ENCODE measurements around the gene ENTPD8. TPM values are rescaled to one million over a fixed set of nuclear protein-coding genes. Genes with fewer than 3 reads are reported as not detected.

ENTPD8 gene
- total RNA-seq, 2 experiments from 2014 or later, result not detected

- Mint-ChIP-seq H3K27ac (no peak overlapping the region), H3K9me3 (no peaks in the 10 kb centered on the region), H3K27me3 (no peaks in the 10 kb centered on the region), H3K36me3 (ENCODE audit: low read depth) (no peaks in the 10 kb centered on the region), H3K4me1 (no peaks in the 10 kb centered on the region), H3K4me3 (no peak overlapping the region)
- POLR2A ChIA-PET, result no interaction called here
- CTCF ChIA-PET, result no interaction called here
- DNase-seq, result no peak
These were observed 7.2 kb downstream of the ENTPD8 start for GRCh38 chr9:137433916-137434431.

- ChIA-PET POLR2A (no interaction called here), CTCF (no interaction called here)
- Mint-ChIP-seq H3K4me1 (no peaks in the 10 kb centered on the region), H3K27ac (no peak overlapping the region), H3K36me3 (ENCODE audit: low read depth) (no peaks in the 10 kb centered on the region), H3K9me3 (no peaks in the 10 kb centered on the region), H3K4me3 (no peak overlapping the region), H3K27me3 (no peaks in the 10 kb centered on the region)
- DNase-seq, result no peak
These were observed 7.7 kb downstream of the ENTPD8 start for GRCh38 chr9:137433349-137433915.

- ChIA-PET CTCF (interaction anchor here (0.6 kb wide), 1 partner anchor 1150 kb away, joined by 5 read pairs; no protein-coding TSS in a partner anchor), POLR2A (no interaction called here)
- no peak overlapping the region for H3K4me3 Mint-ChIP-seq
- no peak overlapping the region for H3K27ac Mint-ChIP-seq
- no peaks in the 10 kb centered on the region for H3K4me1 Mint-ChIP-seq
- H3K36me3 Mint-ChIP-seq (ENCODE audit: low read depth), result no peaks in the 10 kb centered on the region
- no peaks in the 10 kb centered on the region for H3K9me3 Mint-ChIP-seq
- no peak for DNase-seq
- H3K27me3 Mint-ChIP-seq, result no peaks in the 10 kb centered on the region
These were observed 8.3 kb downstream of the ENTPD8 start for GRCh38 chr9:137432687-137433348.

GRCh38 chr9:137431416-137431931 is 9.7 kb downstream of the ENTPD8 start:
- ChIA-PET POLR2A (no interaction called here), CTCF (no interaction called here)
- Mint-ChIP-seq H3K4me1 (no peaks in the 10 kb centered on the region), H3K36me3 (ENCODE audit: low read depth) (no peaks in the 10 kb centered on the region), H3K27ac (no peak overlapping the region), H3K9me3 (no peaks in the 10 kb centered on the region), H3K27me3 (no peaks in the 10 kb centered on the region), H3K4me3 (no peak overlapping the region)
- DNase-seq, result no peak

- CTCF ChIA-PET, result no interaction called here
- no peak for DNase-seq
- no peak overlapping the region for H3K27ac Mint-ChIP-seq
These were observed 10.3 kb downstream of the ENTPD8 start for GRCh38 chr9:137430723-137431415.

GRCh38 chr9:137429974-137430722 is 11.0 kb downstream of the ENTPD8 start:
- no peaks in the 10 kb centered on the region for H3K9me3 Mint-ChIP-seq
- no peaks in the 10 kb centered on the region for H3K27me3 Mint-ChIP-seq
- H3K4me1 Mint-ChIP-seq, result no peaks in the 10 kb centered on the region
- H3K27ac Mint-ChIP-seq, result no peak overlapping the region
- no peak overlapping the region for H3K4me3 Mint-ChIP-seq
- POLR2A ChIA-PET, result no interaction called here
- no peak for DNase-seq
- CTCF ChIA-PET, result no interaction called here
- H3K36me3 Mint-ChIP-seq (ENCODE audit: low read depth), result no peaks in the 10 kb centered on the region

More at GRCh38 chr9:137430723-137431415, 10.3 kb downstream of the ENTPD8 start:
- H3K9me3 Mint-ChIP-seq, result no peaks in the 10 kb centered on the region
- H3K4me1 Mint-ChIP-seq, result no peaks in the 10 kb centered on the region
- POLR2A ChIA-PET, result no interaction called here
- H3K36me3 Mint-ChIP-seq (ENCODE audit: low read depth), result no peaks in the 10 kb centered on the region
- no peak overlapping the region for H3K4me3 Mint-ChIP-seq
- H3K27me3 Mint-ChIP-seq, result no peaks in the 10 kb centered on the region

- H3K27ac Mint-ChIP-seq, result no peak overlapping the region
- ChIA-PET POLR2A (no interaction called here), CTCF (no interaction called here)
- H3K4me1 Mint-ChIP-seq, result peaks cover under 1% of the 10 kb centered on the region
- H3K4me3 Mint-ChIP-seq, result no peak overlapping the region
- DNase-seq, result no peak
- no peaks in the 10 kb centered on the region for H3K36me3 Mint-ChIP-seq (ENCODE audit: low read depth)
- H3K27me3 Mint-ChIP-seq, result peaks cover 3% of the 10 kb centered on the region
- H3K9me3 Mint-ChIP-seq, result no peaks in the 10 kb centered on the region
These were observed 11.6 kb downstream of the ENTPD8 start for GRCh38 chr9:137429546-137429890.

- peaks cover 4% of the 10 kb centered on the region for H3K4me1 Mint-ChIP-seq
- no peaks in the 10 kb centered on the region for H3K9me3 Mint-ChIP-seq
- peaks cover 7% of the 10 kb centered on the region for H3K27me3 Mint-ChIP-seq
- H3K4me3 Mint-ChIP-seq, result no peak overlapping the region
- no peaks in the 10 kb centered on the region for H3K36me3 Mint-ChIP-seq (ENCODE audit: low read depth)
- ChIA-PET POLR2A (no interaction called here), CTCF (no interaction called here)
- H3K27ac Mint-ChIP-seq, result no peak overlapping the region
- DNase-seq, result no peak
These were observed 12.2 kb downstream of the ENTPD8 start for GRCh38 chr9:137428841-137429545.

GRCh38 chr9:137428311-137428630 is 12.9 kb downstream of the ENTPD8 start:
- POLR2A ChIA-PET, result no interaction called here

GRCh38 chr9:137427454-137428310 is 13.5 kb downstream of the ENTPD8 start:
- CTCF ChIA-PET, result no interaction called here

More at GRCh38 chr9:137428311-137428630, 12.9 kb downstream of the ENTPD8 start:
- H3K4me1 Mint-ChIP-seq, result peaks cover 4% of the 10 kb centered on the region
- H3K27me3 Mint-ChIP-seq, result peaks cover 7% of the 10 kb centered on the region
- H3K9me3 Mint-ChIP-seq, result no peaks in the 10 kb centered on the region
- H3K4me3 Mint-ChIP-seq, result no peak overlapping the region
- no peaks in the 10 kb centered on the region for H3K36me3 Mint-ChIP-seq (ENCODE audit: low read depth)
- CTCF ChIA-PET, result no interaction called here
- DNase-seq, result no peak
- no peak overlapping the region for H3K27ac Mint-ChIP-seq

GRCh38 chr9:137426018-137426681 is 15.0 kb downstream of the ENTPD8 start:
- POLR2A ChIA-PET, result no interaction called here
- Mint-ChIP-seq H3K9me3 (no peaks in the 10 kb centered on the region), H3K27ac (no peak overlapping the region), H3K36me3 (ENCODE audit: low read depth) (no peaks in the 10 kb centered on the region), H3K27me3 (peaks cover 7% of the 10 kb centered on the region), H3K4me3 (no peak overlapping the region), H3K4me1 (peaks cover 14% of the 10 kb centered on the region)
- no peak for DNase-seq
- CTCF ChIA-PET, result interaction anchor here (1.2 kb wide), 1 partner anchor 18 kb away, joined by 3 read pairs; no protein-coding TSS in a partner anchor

More at GRCh38 chr9:137427454-137428310, 13.5 kb downstream of the ENTPD8 start:
- H3K36me3 Mint-ChIP-seq (ENCODE audit: low read depth), result no peaks in the 10 kb centered on the region
- DNase-seq, result no peak
- peaks cover 4% of the 10 kb centered on the region for H3K4me1 Mint-ChIP-seq
- peaks cover 7% of the 10 kb centered on the region for H3K27me3 Mint-ChIP-seq
- H3K27ac Mint-ChIP-seq, result no peak overlapping the region
- no peak overlapping the region for H3K4me3 Mint-ChIP-seq
- POLR2A ChIA-PET, result no interaction called here
- H3K9me3 Mint-ChIP-seq, result no peaks in the 10 kb centered on the region

Data from activated CD4-positive, alpha-beta memory T cell treated with anti-CD3 and anti-CD28 coated beads, Interleukin-2, amount 10 ng/mL, durations not matched to agents 7 days and 5 days (primary cell).